ENCODE data around the gene CA9.

CA9 gene

GRCh38 chr9:35667939-35668338 lies 5.8 kb upstream of the CA9 start:
- TF ChIP-seq USF1 (IDR thresholded peaks at IDR 0.05) = no peak
- no peak for TF ChIP-seq REST (IDR thresholded peaks at IDR 0.05; ENCODE audit: low read depth)
- TF ChIP-seq TCF12 (IDR thresholded peaks at IDR 0.05; ENCODE audit: low read depth) = no peak
- TF ChIP-seq ZBTB7A (IDR thresholded peaks at IDR 0.05; ENCODE audit: low read depth) = no peak
- no peak for TF ChIP-seq FOXM1 (IDR thresholded peaks at IDR 0.05; ENCODE audit: borderline replicate concordance, low read depth)
- TF ChIP-seq TAF1 (IDR thresholded peaks at IDR 0.05; ENCODE audit: low read depth) = no peak
- no peak for TF ChIP-seq EP300 (IDR thresholded peaks at IDR 0.05; ENCODE audit: borderline replicate concordance)
- no peak for TF ChIP-seq EGR1 (IDR thresholded peaks at IDR 0.05)
- no peak for TF ChIP-seq RAD21 (IDR thresholded peaks at IDR 0.05; ENCODE audit: low read depth)
- no peak for TF ChIP-seq NFIC (IDR thresholded peaks at IDR 0.05)
- TF ChIP-seq TEAD4 (IDR thresholded peaks at IDR 0.05) = no peak

- TF ChIP-seq YY1 (IDR thresholded peaks at IDR 0.05; ENCODE audit: low read depth) (no peak), MAX (IDR thresholded peaks at IDR 0.05) (no peak), TEAD4 (IDR thresholded peaks at IDR 0.05) (peak; percentile 50), EP300 (IDR thresholded peaks at IDR 0.05; ENCODE audit: borderline replicate concordance) (peak; percentile 12; the same call in 1 of the 2 replicates), FOXM1 (IDR thresholded peaks at IDR 0.05; ENCODE audit: borderline replicate concordance, low read depth) (no peak), NFIC (IDR thresholded peaks at IDR 0.05) (peak; percentile 65), EGR1 (IDR thresholded peaks at IDR 0.05) (no peak), TAF1 (IDR thresholded peaks at IDR 0.05; ENCODE audit: low read depth) (no peak), TCF12 (IDR thresholded peaks at IDR 0.05; ENCODE audit: low read depth) (peak; percentile 79), ZBTB7A (IDR thresholded peaks at IDR 0.05; ENCODE audit: low read depth) (no peak), USF1 (IDR thresholded peaks at IDR 0.05) (no peak), REST (IDR thresholded peaks at IDR 0.05; ENCODE audit: low read depth) (no peak)
Measured at GRCh38 chr9:35669331-35670145, 4.2 kb upstream of the CA9 start.

GRCh38 chr9:35674025-35674361 lies 265 bp downstream of the CA9 start:
- TF ChIP-seq FOXM1 (IDR thresholded peaks at IDR 0.05; ENCODE audit: borderline replicate concordance, low read depth) (no peak), YY1 (IDR thresholded peaks at IDR 0.05; ENCODE audit: low read depth) (no peak), CREB1 (IDR thresholded peaks at IDR 0.05; ENCODE audit: low read depth) (no peak), NFIC (IDR thresholded peaks at IDR 0.05) (no peak), TAF1 (IDR thresholded peaks at IDR 0.05; ENCODE audit: low read depth) (no peak), REST (IDR thresholded peaks at IDR 0.05; ENCODE audit: low read depth) (no peak), ZBTB7A (IDR thresholded peaks at IDR 0.05; ENCODE audit: low read depth) (no peak), TCF12 (IDR thresholded peaks at IDR 0.05; ENCODE audit: low read depth) (no peak), USF1 (IDR thresholded peaks at IDR 0.05) (no peak), RAD21 (IDR thresholded peaks at IDR 0.05; ENCODE audit: low read depth) (no peak), TEAD4 (IDR thresholded peaks at IDR 0.05) (no peak)

- no peak for TF ChIP-seq RAD21 (IDR thresholded peaks at IDR 0.05; ENCODE audit: low read depth)
- TF ChIP-seq MAX (IDR thresholded peaks at IDR 0.05) = no peak
- no peak for TF ChIP-seq REST (IDR thresholded peaks at IDR 0.05; ENCODE audit: low read depth)
- TF ChIP-seq TEAD4 (IDR thresholded peaks at IDR 0.05) = no peak
- no peak for TF ChIP-seq ZBTB7A (IDR thresholded peaks at IDR 0.05; ENCODE audit: low read depth)
- TF ChIP-seq CREB1 (IDR thresholded peaks at IDR 0.05; ENCODE audit: low read depth) = no peak
- TF ChIP-seq CEBPB (IDR thresholded peaks at IDR 0.05) = no peak
- TF ChIP-seq USF1 (IDR thresholded peaks at IDR 0.05) = no peak
- TF ChIP-seq EGR1 (IDR thresholded peaks at IDR 0.05) = no peak
- no peak for TF ChIP-seq NFIC (IDR thresholded peaks at IDR 0.05)
- TF ChIP-seq YY1 (IDR thresholded peaks at IDR 0.05; ENCODE audit: low read depth) = no peak
- TF ChIP-seq TAF1 (IDR thresholded peaks at IDR 0.05; ENCODE audit: low read depth) = no peak
- no peak for TF ChIP-seq TCF12 (IDR thresholded peaks at IDR 0.05; ENCODE audit: low read depth)
- no peak for TF ChIP-seq FOXM1 (IDR thresholded peaks at IDR 0.05; ENCODE audit: borderline replicate concordance, low read depth)
- TF ChIP-seq EP300 (IDR thresholded peaks at IDR 0.05; ENCODE audit: borderline replicate concordance) = no peak
Measured at GRCh38 chr9:35675204-35675603, 1.5 kb downstream of the CA9 start.
